NCI-H2227 (cell line): ENCODE results near the gene IGF1R.

Experiments
- DNase-seq: peaks from one replicate; lab custom pipeline; 2025; ENCODE audit not compliant: unreplicated experiment; lab: John Stamatoyannopoulos, UW

IGF1R gene

GRCh38 chr15:98933406-98933805 lies 285.1 kb downstream of the IGF1R start:
- no peak for DNase-seq

DNA sequence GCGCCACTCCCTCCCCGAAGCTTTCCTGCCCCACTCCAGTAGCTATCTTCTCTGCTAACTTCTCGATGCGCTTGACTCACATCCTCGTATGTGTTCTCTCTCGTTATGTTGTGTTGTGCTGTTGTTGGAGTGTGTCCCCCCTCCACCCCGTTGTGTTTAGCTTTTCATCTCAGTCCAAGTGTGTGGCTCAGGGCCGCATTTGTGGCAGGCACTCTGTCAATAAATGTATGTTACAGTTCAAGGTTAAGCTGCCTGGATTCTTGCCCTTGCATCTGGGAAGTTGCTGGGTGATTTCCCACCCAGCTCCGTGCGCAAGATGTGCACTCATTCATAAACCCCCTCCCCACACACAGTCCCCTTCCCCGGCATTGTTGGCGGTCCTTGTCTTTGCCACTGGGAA lies 287.4 kb downstream of the IGF1R start:
- DNase-seq: no peak

GRCh38 chr15:98937413-98938104 lies 289.2 kb downstream of the IGF1R start:
- no peak for DNase-seq

DNA sequence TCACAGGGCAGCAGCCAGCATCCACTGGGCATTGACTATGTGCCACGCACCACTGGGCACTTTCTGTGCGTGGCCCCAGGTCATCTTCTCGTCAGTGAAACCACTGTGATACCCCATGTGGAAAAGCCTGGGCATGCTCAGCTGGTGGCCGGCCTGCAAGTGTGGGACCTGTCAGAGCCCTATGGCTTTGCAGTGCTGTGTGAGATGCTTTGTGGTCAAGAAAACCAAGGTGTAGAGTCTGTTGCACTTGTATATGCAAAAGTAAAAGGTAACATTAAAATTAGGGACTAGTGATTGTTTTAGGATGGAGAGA lies 289.7 kb downstream of the IGF1R start:
- DNase-seq: no peak

GRCh38 chr15:98938799-98939198 lies 290.5 kb downstream of the IGF1R start:
- no peak for DNase-seq

- DNase-seq: no peak
These were observed 291.2 kb downstream of the IGF1R start for GRCh38 chr15:98939311-98940080.

GRCh38 chr15:98941595-98942255 lies 293.4 kb downstream of the IGF1R start:
- DNase-seq: peak; percentile 35

- no peak for DNase-seq
These were observed 294.1 kb downstream of the IGF1R start for GRCh38 chr15:98942431-98942830.

DNA sequence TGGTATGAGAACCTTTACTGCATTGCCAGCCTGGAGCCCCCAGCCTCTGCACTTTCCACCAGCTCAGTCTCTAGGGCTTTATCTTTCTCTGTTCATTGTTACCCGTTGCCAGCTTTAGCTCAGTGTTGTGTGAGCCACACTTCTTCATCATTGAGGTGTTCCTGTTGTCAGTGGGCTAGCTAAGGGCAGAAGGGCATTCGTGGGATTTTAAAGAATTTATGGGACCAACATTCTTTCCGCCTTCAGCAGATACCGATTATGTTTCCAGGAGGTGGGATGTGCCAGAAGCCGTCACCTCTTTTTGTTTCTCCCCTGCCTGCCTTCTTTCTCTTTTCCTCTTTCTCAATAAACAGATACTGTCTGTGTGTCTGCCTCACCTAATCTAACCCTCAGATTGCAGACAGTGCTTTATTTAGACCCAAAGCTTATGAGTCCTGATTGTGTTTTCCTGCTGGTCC lies 294.7 kb downstream of the IGF1R start:
- DNase-seq: no peak

DNA sequence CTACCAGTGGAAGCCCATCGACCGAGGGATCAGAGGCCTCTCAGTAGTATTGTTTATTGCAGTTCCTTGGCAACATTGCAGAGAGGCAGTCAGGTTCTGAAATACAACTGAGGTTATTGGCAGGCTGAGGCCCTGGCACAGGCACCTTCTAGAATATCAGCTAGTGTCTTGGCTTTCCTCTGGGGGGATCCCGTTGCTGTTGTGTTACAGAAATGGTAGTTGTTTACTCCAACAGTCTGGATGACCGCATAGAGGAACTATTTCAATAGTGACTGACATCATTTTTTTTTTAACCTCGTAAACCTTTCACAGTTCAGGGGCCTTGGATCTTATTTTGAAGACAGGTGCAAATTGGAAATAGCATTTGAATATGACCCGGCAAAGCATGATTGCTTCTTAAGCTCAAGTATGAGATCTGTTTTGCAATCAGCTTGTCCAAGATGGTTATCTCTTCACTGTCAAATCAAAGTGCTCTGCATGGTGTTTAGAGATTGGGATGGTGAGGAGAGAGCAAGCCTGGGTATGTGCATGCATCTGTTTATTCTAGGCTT lies 295.3 kb downstream of the IGF1R start:
- no peak for DNase-seq

- DNase-seq: no peak
These were observed 298.2 kb downstream of the IGF1R start for GRCh38 chr15:98946301-98947255.

DNA sequence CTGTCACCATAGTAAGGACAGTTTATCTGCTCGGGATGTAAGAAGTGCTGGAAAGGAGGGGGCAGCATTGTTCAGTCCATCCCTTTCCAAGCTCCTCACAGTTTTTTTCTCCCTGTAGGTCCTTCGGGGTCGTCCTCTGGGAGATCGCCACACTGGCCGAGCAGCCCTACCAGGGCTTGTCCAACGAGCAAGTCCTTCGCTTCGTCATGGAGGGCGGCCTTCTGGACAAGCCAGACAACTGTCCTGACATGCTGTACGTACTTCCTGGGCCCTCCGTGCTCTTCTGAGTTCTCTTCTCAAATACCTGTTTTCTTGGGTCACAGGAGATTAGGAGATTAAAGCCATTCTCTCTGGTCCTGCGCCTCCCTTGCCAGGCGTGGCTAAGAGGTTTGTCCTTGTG lies 300.1 kb downstream of the IGF1R start:
- no peak for DNase-seq

DNA sequence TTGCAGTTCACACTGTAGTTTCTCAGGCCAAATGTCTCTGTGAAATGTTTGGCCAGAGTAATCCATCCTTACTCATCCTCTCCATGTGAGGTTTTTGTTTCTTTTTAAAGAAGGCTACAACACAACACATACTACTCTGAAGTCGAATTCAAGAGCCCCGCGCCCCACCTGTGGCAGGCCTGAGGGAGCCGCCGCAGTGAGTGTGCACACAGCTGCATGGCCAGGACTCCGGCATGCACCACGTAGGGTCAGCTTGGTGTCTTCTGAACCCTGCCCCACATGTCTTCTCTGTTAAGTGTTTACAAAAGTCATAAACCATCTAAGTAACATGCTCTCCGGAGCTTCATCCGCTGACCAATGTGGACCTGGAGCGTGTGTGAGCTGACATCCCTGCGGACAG lies 300.6 kb downstream of the IGF1R start:
- no peak for DNase-seq

DNA sequence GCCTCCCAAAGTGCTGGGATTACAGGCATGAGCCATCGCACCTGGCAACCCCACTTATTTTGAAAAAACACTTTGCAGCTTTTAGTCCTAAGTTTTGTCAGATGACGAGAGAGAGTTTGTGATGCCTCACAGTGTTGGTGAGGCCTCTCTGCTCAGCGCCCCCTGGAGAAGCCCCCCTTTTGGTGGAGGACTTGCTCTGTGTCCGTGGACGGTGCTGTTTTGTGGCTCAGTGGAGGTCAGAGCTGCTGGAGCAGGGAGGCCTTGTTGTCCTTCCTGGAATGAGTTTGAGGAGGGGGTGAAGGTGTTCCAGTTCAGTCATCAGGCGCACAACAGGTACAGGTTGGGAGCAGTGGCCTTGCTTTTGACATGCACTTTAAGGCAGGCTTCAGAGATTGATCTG lies 301.3 kb downstream of the IGF1R start:
- no peak for DNase-seq

- no peak for DNase-seq
These were observed 301.9 kb downstream of the IGF1R start for GRCh38 chr15:98950248-98950647.

GRCh38 chr15:98951004-98951403 lies 302.7 kb downstream of the IGF1R start:
- DNase-seq: no peak

DNA sequence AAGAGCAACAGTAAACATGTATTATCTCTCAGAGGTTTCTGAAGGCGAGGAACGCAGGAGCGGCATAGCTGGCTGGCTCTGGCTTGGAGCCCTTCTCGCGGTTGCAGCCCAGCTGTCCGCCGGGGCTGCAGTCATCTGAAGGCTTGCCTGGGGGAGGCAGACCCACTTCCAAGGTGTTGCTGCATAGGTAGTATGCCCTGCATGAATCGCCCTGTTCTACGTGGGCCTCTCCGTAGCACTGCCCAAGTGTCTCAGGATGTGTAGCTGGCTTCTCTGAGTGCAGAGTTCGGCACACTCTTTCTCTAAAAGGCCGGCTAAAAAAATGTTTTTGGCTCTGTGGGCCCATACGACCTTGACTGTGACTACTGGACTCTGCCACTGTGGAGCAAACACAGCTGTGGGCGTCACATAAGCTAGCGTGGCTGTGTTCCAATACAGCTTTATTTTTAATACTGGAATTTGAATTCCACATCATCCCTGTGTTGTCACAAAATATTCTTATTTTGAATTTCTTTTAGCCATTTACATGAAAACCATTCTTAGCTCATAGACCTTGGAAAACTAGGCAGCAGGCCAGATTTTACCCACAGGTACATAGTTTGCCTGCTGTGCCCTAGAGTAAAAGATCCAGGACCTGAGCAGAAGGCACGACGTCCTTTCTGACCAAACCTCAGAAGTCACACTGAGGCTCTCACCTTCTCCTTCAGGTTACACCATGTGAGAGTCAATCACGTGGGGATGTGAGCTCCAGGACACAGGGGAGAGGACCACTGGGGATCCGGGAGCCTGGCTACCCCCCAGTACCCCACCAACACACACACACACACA lies 303.4 kb downstream of the IGF1R start:
- DNase-seq: no peak

GRCh38 chr15:98952381-98952803 lies 304.1 kb downstream of the IGF1R start:
- DNase-seq: no peak

DNA sequence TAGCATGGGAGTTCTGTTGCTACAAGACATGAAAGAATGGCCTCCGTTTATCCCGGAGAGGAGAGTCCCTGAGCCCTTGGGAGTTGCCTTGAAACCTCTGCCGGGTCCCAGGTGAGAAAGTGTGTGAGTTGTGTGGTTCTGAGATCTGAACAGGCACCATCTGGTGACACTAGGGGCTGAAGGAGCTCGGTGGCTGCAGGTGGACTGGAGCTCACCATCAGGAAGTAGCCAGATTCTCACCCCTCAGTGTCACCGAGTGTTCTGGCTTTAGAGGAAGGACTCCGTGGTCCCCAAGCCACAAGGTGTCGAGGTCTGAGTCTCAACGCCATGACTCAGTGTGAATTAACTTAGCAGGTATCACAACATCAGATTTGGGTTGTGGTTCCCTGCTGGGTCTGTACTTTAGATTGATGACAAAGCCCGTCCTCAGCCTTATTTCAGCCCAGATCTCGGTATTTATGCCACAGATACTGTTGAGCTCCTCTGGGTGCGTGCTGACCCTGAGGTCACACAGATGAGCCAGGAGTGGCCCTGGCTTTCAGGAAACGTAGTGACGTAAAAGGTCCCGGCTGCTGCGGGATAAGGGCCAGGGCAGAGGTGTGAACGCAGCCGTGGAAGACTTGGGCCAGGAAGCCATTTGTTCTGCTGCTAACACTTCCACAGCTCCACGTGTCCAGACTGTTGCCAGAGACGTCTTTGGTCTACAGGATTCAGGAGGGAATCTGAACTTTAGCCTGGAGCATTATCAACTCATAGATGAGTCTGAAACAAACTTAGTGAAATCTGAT lies 304.9 kb downstream of the IGF1R start:
- no peak for DNase-seq
